H1 (cell line): Measurements from ENCODE around the gene ARHGAP27. TPM values are rescaled to one million over a fixed set of nuclear protein-coding genes. Genes with fewer than 3 reads are reported as not detected.
"Not testable (repeated sequence)": the region's sequence is repeated elsewhere in the genome, so short reads cannot be mapped to it uniquely, and the experiment has no call there.

Experiments
- CTCF ChIA-PET: fragments of 300-600 bp; sonication (Branson Sonifier 250); formaldehyde crosslinking; loops from one replicate; lab custom pipeline; 2021; ENCODE audit not compliant: partially characterized antibody; lab: Charles Lee
- POLR2A ChIA-PET: fragments of 300-600 bp; sonication (Branson Sonifier 250); formaldehyde crosslinking; loops from one replicate; lab custom pipeline; 2021; ENCODE audit warnings: inconsistent platforms; ENCODE audit not compliant: partially characterized antibody; lab: Charles Lee
- DNase-seq, 2 experiments: peaks; one replicate each; pipeline versions ENCODE4 v3.0.0 to v3.0.0-alpha.2; 2010 to 2022; ENCODE audit warnings: low spot score in 2 of 2, low read depth in 1 of 2, mixed read lengths in 1 of 2
- FAIRE-seq: peaks from 2 replicates; lab custom pipeline; 2011; peaks lifted over from hg19 to GRCh38; lab: Jason Lieb, UNC
- H2AFZ ChIP-seq: 2 replicates; pipeline ENCODE4 v1.8.1; 2012; ENCODE audit warnings: low read length, inconsistent platforms
- H2AK5ac ChIP-seq: 2 replicates; pipeline ENCODE4 v1.6.1; 2013; ENCODE audit warnings: low read depth, low read length
- H2BK120ac ChIP-seq: replicated peaks from 2 replicates; pipeline ENCODE3; 2013; ENCODE audit warnings: low read depth, low read length, inconsistent platforms
- H2BK12ac ChIP-seq: 2 replicates; pipeline ENCODE4 v1.6.1; 2013; ENCODE audit warnings: low read depth, low read length
- H2BK15ac ChIP-seq: 2 replicates; pipeline ENCODE4 v1.6.1; 2013; ENCODE audit warnings: low read length
- H2BK20ac ChIP-seq: 2 replicates; pipeline ENCODE4 v1.6.1; 2013; ENCODE audit warnings: low read length
- H2BK5ac ChIP-seq: 2 replicates; pipeline ENCODE4 v1.6.1; 2013; ENCODE audit warnings: low read depth, low read length
- H3K14ac ChIP-seq: 2 replicates; pipeline ENCODE4 v1.6.1; 2013; ENCODE audit warnings: inconsistent platforms; ENCODE audit not compliant: insufficient read length
- H3K18ac ChIP-seq: 2 replicates; pipeline ENCODE4 v1.6.1; 2013; ENCODE audit warnings: low read length; ENCODE audit errors: extremely low read depth
- H3K23ac ChIP-seq: 2 replicates; pipeline ENCODE4 v1.6.1; 2013; ENCODE audit warnings: inconsistent platforms; ENCODE audit not compliant: insufficient read length
- H3K23me2 ChIP-seq: 2 replicates; pipeline ENCODE4 v1.6.1; 2013; ENCODE audit warnings: low read depth, low read length
- H3K27ac ChIP-seq: 2 replicates; pipeline ENCODE4 v1.6.1; 2011; ENCODE audit warnings: low read depth, low read length, inconsistent platforms
- H3K27me3 ChIP-seq, 4 experiments: replicated peaks in 1 of 4; 1 replicate in 1 of 4; 2 replicates in 3 of 4; pipeline versions ENCODE4 v1.6.1 to v1.8.1; 2011 to 2013; ENCODE audit warnings: low read length in 3 of 4, mild to moderate bottlenecking in 3 of 4, inconsistent platforms in 2 of 4, mixed read lengths in 2 of 4, moderate library complexity in 1 of 4; ENCODE audit not compliant: control insufficient read depth in 3 of 4, insufficient read depth in 3 of 4; ENCODE audit errors: extremely low read depth in 1 of 4
- H3K36me3 ChIP-seq, 4 experiments: 2 replicates each; pipeline versions ENCODE4 v1.6.1 to v1.8.1; 2011 to 2013; ENCODE audit warnings: mild to moderate bottlenecking in 4 of 4, low read length in 3 of 4, moderate library complexity in 2 of 4, control low read depth in 1 of 4, inconsistent platforms in 1 of 4; ENCODE audit not compliant: insufficient read depth in 4 of 4, control insufficient read depth in 2 of 4
- H3K4ac ChIP-seq: replicated peaks from 2 replicates; pipeline ENCODE3; 2013; ENCODE audit warnings: low read length, low read depth, mixed read lengths, inconsistent platforms; ENCODE audit not compliant: insufficient read length
- H3K4me1 ChIP-seq, 4 experiments: replicated peaks in 1 of 4; 1 replicate in 1 of 4; 2 replicates in 3 of 4; pipeline versions ENCODE4 v1.6.1 to v1.8.1; 2011 to 2013; ENCODE audit warnings: low read length in 3 of 4, inconsistent platforms in 2 of 4, mixed read lengths in 1 of 4; ENCODE audit not compliant: insufficient read depth in 4 of 4, control insufficient read depth in 3 of 4
- H3K4me2 ChIP-seq, 2 experiments: 2 replicates each; pipeline versions ENCODE4 v1.6.1 to v1.8.1; 2011 to 2013; ENCODE audit warnings: low read depth in 2 of 2, low read length in 2 of 2, control low read depth in 1 of 2, inconsistent platforms in 1 of 2, mild to moderate bottlenecking in 1 of 2; ENCODE audit not compliant: insufficient read depth in 1 of 2
- H3K4me3 ChIP-seq, 4 experiments: fragments of 200-600, 300-600 bp in 1 of 4; sonication (generic), shearing (Covaris generic), sonication (Bioruptor Twin) in 1 of 4; 2 replicates each; pipeline versions ENCODE4 v1.5.1 to v1.8.1; 2011 to 2016; ENCODE audit warnings: low read length in 4 of 4, low read depth in 3 of 4, control low read depth in 2 of 4, inconsistent platforms in 2 of 4, mild to moderate bottlenecking in 2 of 4, mixed read lengths in 1 of 4, moderate library complexity in 1 of 4; ENCODE audit not compliant: insufficient read depth in 2 of 4; ENCODE audit errors: extremely low read depth in 1 of 4
- H3K56ac ChIP-seq: replicated peaks from 2 replicates; pipeline ENCODE3; 2013; ENCODE audit warnings: low read depth, mild to moderate bottlenecking, mixed read lengths, low read length, inconsistent platforms; ENCODE audit not compliant: insufficient read length
- H3K79me1 ChIP-seq: 2 replicates; pipeline ENCODE4 v1.6.1; 2013; ENCODE audit warnings: low read depth, low read length, control low read depth
- H3K79me2 ChIP-seq, 2 experiments: 2 replicates each; pipeline versions ENCODE4 v1.6.1 to v1.8.1; 2012 to 2013; ENCODE audit warnings: low read length in 2 of 2, mild to moderate bottlenecking in 2 of 2, inconsistent platforms in 1 of 2; ENCODE audit not compliant: insufficient read depth in 2 of 2, control insufficient read depth in 1 of 2
- H3K9ac ChIP-seq, 4 experiments: replicated peaks in 1 of 4; 1 replicate in 1 of 4; 2 replicates in 3 of 4; pipeline versions ENCODE4 v1.6.1 to v1.8.1; 2011 to 2013; ENCODE audit warnings: low read depth in 3 of 4, low read length in 3 of 4, control low read depth in 2 of 4, mild to moderate bottlenecking in 2 of 4, moderate library complexity in 2 of 4, inconsistent platforms in 1 of 4; ENCODE audit errors: extremely low read depth in 1 of 4
- H3K9me3 ChIP-seq, 2 experiments: 2 replicates each; pipeline versions ENCODE4 v1.6.1 to v1.8.1; 2012 to 2013; ENCODE audit warnings: mild to moderate bottlenecking in 2 of 2, moderate library complexity in 2 of 2, control low read depth in 1 of 2, inconsistent platforms in 1 of 2, low read depth in 1 of 2, low read length in 1 of 2, mixed read lengths in 1 of 2; ENCODE audit not compliant: insufficient read depth in 2 of 2
- H4K20me1 ChIP-seq, 2 experiments: replicated peaks in 1 of 2; 2 replicates each; pipeline versions ENCODE3 to v1.8.1; 2011 to 2013; ENCODE audit warnings: inconsistent platforms in 2 of 2, low read length in 2 of 2, mild to moderate bottlenecking in 1 of 2; ENCODE audit not compliant: insufficient read depth in 2 of 2, control insufficient read depth in 1 of 2
- H4K5ac ChIP-seq: 2 replicates; pipeline ENCODE4 v1.6.1; 2013; ENCODE audit warnings: low read length, low read depth, mixed read lengths, inconsistent platforms; ENCODE audit not compliant: insufficient read length
- H4K8ac ChIP-seq: 2 replicates; pipeline ENCODE4 v1.8.0; 2013; ENCODE audit warnings: mild to moderate bottlenecking, moderate library complexity, low read length, inconsistent platforms; ENCODE audit not compliant: insufficient read depth; ENCODE audit errors: extremely low read depth
- H4K91ac ChIP-seq: replicated peaks from 2 replicates; pipeline ENCODE3; 2013; ENCODE audit warnings: low read length, mixed read lengths, inconsistent platforms; ENCODE audit not compliant: insufficient read length
- WGBS, 2 experiments: shearing (Covaris generic) in 1 of 2; methylation state at CpG; one replicate each; pipeline versions ENCODE4 v1.1.6 to v1.1.7; 2013 to 2015; ENCODE audit warnings: low lambda C conversion rate in 2 of 2, mixed read lengths in 2 of 2, inconsistent platforms in 1 of 2, low coverage in 1 of 2, missing lambda C conversion rate in 1 of 2; ENCODE audit not compliant: insufficient replicate concordance in 2 of 2, insufficient coverage in 1 of 2, insufficient read length in 1 of 2; ENCODE audit errors: extremely low coverage in 1 of 2, missing lambda C conversion rate in 1 of 2; 5-methylcytosine and 5-hydroxymethylcytosine counted together
- polyA plus RNA-seq, 7 experiments: library from polyadenylated mRNA; depleted of rRNA in 3 of 7; stranded (reverse) in 5 of 7; unstranded in 2 of 7; fragments of >200 nt in 5 of 7; fragments of 200-250 nt in 2 of 7; gene quantifications; 1 replicate in 5 of 7; 2 replicates in 1 of 7; 4 replicates in 1 of 7; pipeline versions ENCODE4 v1.2.1 to v1.2.3, GENCODE V29; 2011 to 2013; ENCODE audit warnings: missing spikeins in 2 of 7, mixed read lengths in 2 of 7
- total RNA-seq: library from RNA; stranded (reverse); fragmentation: NEBNext Ultra II Directional; extraction: Animal tissue kit (Norgen Biotek cat#: 25700); gene quantifications from 2 replicates; pipeline ENCODE4 v1.2.1, GENCODE V29; 2021

Gene ARHGAP27
- total and polyA plus RNA-seq, 2 of the 8 experiments (the other 6 are each of a cell fraction or from before 2014, with no cell fraction given) = 11.6 to 13.1 TPM

DNA sequence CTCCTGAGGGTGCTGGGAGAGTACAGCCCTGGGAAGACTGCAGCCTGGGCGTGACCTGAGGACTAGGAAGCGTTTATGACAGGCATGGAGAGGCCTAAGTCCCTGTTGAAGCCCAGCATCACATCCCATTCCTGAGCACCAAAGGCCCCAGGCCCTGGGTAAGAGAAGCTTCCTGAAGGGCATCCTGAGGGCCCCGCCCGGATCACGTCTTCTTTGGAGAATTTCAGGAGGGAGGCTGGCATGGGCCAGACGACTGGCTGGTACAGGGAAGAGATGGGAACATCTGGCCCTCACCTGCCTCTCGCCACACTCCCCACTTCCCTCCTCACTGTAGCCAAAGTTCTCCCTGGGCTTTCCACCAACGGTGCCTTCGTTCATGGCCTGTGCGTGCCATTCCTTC, 11.6 kb upstream of the ARHGAP27 start:
- 97% methylated on average over 5 of the region's 10 CpGs; no CpG with 5 or more reads in 1 of the 2 experiments for WGBS, 2 experiments
- H4K20me1 ChIP-seq, H4K91ac ChIP-seq, H3K18ac ChIP-seq, H3K23ac ChIP-seq, H2BK5ac ChIP-seq, POLR2A ChIA-PET, H3K14ac ChIP-seq, H3K4me3 ChIP-seq, H4K5ac ChIP-seq, H3K4ac ChIP-seq, FAIRE-seq, H2BK12ac ChIP-seq, H2BK20ac ChIP-seq, H4K8ac ChIP-seq, H2BK120ac ChIP-seq, H3K56ac ChIP-seq, H3K79me1 ChIP-seq, H2AK5ac ChIP-seq, H3K36me3 ChIP-seq, H3K9me3 ChIP-seq, H2BK15ac ChIP-seq, DNase-seq, H3K4me1 ChIP-seq, H3K27me3 ChIP-seq, H3K23me2 ChIP-seq, CTCF ChIA-PET, H3K9ac ChIP-seq, H3K79me2 ChIP-seq, H3K27ac ChIP-seq, H2AFZ ChIP-seq, H3K4me2 ChIP-seq: not testable (repeated sequence)
